ENCODE measurements around the gene LCN2.
A peak's percentile ranks its signal among the peaks of the same experiment; 100 is the strongest.
"Not testable (repeated sequence)": the region's sequence is repeated elsewhere in the genome, so short reads cannot be mapped to it uniquely, and the experiment has no call there.

LCN2 gene

GRCh38 chr9:128108269-128109049 is 40.8 kb upstream of the LCN2 start:
- no peak for TF ChIP-seq CTCF (IDR thresholded peaks at IDR 0.05; ENCODE audit: extremely low read depth, missing control alignments)
- DNase-seq (ENCODE audit: low spot score) = no peak

- no peak for DNase-seq (ENCODE audit: low spot score)
- TF ChIP-seq CTCF (IDR thresholded peaks at IDR 0.05; ENCODE audit: extremely low read depth, missing control alignments) = no peak
Measured at GRCh38 chr9:128109050-128109709, 40.1 kb upstream of the LCN2 start.

- not testable (repeated sequence) for DNase-seq (ENCODE audit: low spot score)
Measured at GRCh38 chr9:128111726-128112125, 37.5 kb upstream of the LCN2 start.

GRCh38 chr9:128113526-128114325 is 35.5 kb upstream of the LCN2 start:
- no peak for TF ChIP-seq CTCF (IDR thresholded peaks at IDR 0.05; ENCODE audit: extremely low read depth, missing control alignments)
- no peak for DNase-seq (ENCODE audit: low spot score)

GRCh38 chr9:128114326-128115186 is 34.7 kb upstream of the LCN2 start:
- DNase-seq (ENCODE audit: low spot score) = no peak
- no peak for TF ChIP-seq CTCF (IDR thresholded peaks at IDR 0.05; ENCODE audit: extremely low read depth, missing control alignments)

- no peak for TF ChIP-seq CTCF (IDR thresholded peaks at IDR 0.05; ENCODE audit: extremely low read depth, missing control alignments)
- peak; percentile 76 for DNase-seq (ENCODE audit: low spot score)
Measured at GRCh38 chr9:128115187-128116103, 33.8 kb upstream of the LCN2 start.

All from GM20000 (cell line).